HepG2 (cell line): ENCODE data around the gene NKD1. TPM values are rescaled to one million over a fixed set of nuclear protein-coding genes. Genes with fewer than 3 reads are reported as not detected.
A peak's percentile ranks its signal among the peaks of the same experiment; 100 is the strongest.

ENCODE experiments used
- DMTF1 ChIP-seq: sonication (generic); formaldehyde crosslinking; IDR thresholded peaks from 2 replicates; pipeline ENCODE4 v1.4.0; 2020; ENCODE audit warnings: mild to moderate bottlenecking, missing genetic modification reagents
- HMG20B ChIP-seq: conservative IDR thresholded peaks from 2 replicates; pipeline ENCODE4 v1.6.1; 2016; ENCODE audit warnings: missing genetic modification reagents, missing compliant biosample characterization
- ISX ChIP-seq: sonication (generic); formaldehyde crosslinking; conservative IDR thresholded peaks from 2 replicates; pipeline ENCODE4 v1.5.0; 2020; ENCODE audit warnings: missing genetic modification reagents
- JUN ChIP-seq: sonication (generic); formaldehyde crosslinking; IDR thresholded peaks from 2 replicates; pipeline ENCODE4 v1.4.0; 2020; ENCODE audit warnings: mild to moderate bottlenecking, missing genetic modification reagents
- KDM5B ChIP-seq: sonication (generic); formaldehyde crosslinking; IDR thresholded peaks from 2 replicates; pipeline ENCODE4 v1.4.0; 2020; ENCODE audit warnings: missing genetic modification reagents, mild to moderate bottlenecking, borderline replicate concordance
- MLX ChIP-seq: IDR thresholded peaks from 2 replicates; pipeline ENCODE4 v1.6.1; 2016
- NKX3-1 ChIP-seq: sonication (generic); formaldehyde crosslinking; IDR thresholded peaks from 2 replicates; pipeline ENCODE4 v1.5.0; 2020; ENCODE audit warnings: missing genetic modification reagents
- NRL ChIP-seq: sonication (generic); formaldehyde crosslinking; IDR thresholded peaks from 2 replicates; pipeline ENCODE4 v1.5.0; 2020; ENCODE audit warnings: missing genetic modification reagents, mild to moderate bottlenecking, moderate library complexity, borderline replicate concordance
- RXRA ChIP-seq: sonication (generic); formaldehyde crosslinking; IDR thresholded peaks from 2 replicates; pipeline ENCODE4 v1.5.1; 2020; ENCODE audit warnings: missing genetic modification reagents
- SMAD1 ChIP-seq: sonication (generic); formaldehyde crosslinking; IDR thresholded peaks from 2 replicates; pipeline ENCODE4 v1.4.0; 2020; ENCODE audit warnings: missing genetic modification reagents, low read depth, mild to moderate bottlenecking, borderline replicate concordance
- STAT6 ChIP-seq: sonication (generic); formaldehyde crosslinking; IDR thresholded peaks from 2 replicates; pipeline ENCODE4 v1.4.0; 2020; ENCODE audit warnings: missing genetic modification reagents, mild to moderate bottlenecking, borderline replicate concordance
- XBP1 ChIP-seq: sonication (generic); formaldehyde crosslinking; IDR thresholded peaks from 2 replicates; pipeline ENCODE4 v1.5.0; 2020; ENCODE audit warnings: missing genetic modification reagents
- ZNF160 ChIP-seq: sonication (generic); formaldehyde crosslinking; IDR thresholded peaks from 2 replicates; pipeline ENCODE4 v1.8.0; 2022; ENCODE audit warnings: mild to moderate bottlenecking, inconsistent platforms, missing genetic modification reagents
- ZNF280B ChIP-seq: sonication (generic); formaldehyde crosslinking; IDR thresholded peaks from 2 replicates; pipeline ENCODE4 v1.5.0; 2020; ENCODE audit warnings: missing genetic modification reagents, mild to moderate bottlenecking, borderline replicate concordance
- ZNF281 ChIP-seq: sonication (generic); formaldehyde crosslinking; IDR thresholded peaks from 2 replicates; pipeline ENCODE4 v1.4.0; 2020; ENCODE audit warnings: missing genetic modification reagents, borderline replicate concordance
- ZNF335 ChIP-seq: sonication (generic); formaldehyde crosslinking; IDR thresholded peaks from 2 replicates; pipeline ENCODE4 v1.4.0; 2020; ENCODE audit warnings: missing genetic modification reagents
- ZNF615 ChIP-seq: sonication (generic); formaldehyde crosslinking; IDR thresholded peaks from 2 replicates; pipeline ENCODE4 v1.5.0; 2020; ENCODE audit warnings: mild to moderate bottlenecking, missing genetic modification reagents, borderline replicate concordance
- ZNF780A ChIP-seq: sonication (generic); formaldehyde crosslinking; IDR thresholded peaks from 2 replicates; pipeline ENCODE4 v1.8.0; 2022; ENCODE audit warnings: mild to moderate bottlenecking, missing genetic modification reagents, moderate library complexity
- polyA plus RNA-seq, 8 experiments: library from polyadenylated mRNA; depleted of rRNA in 3 of 8; stranded (reverse) in 7 of 8; unstranded in 1 of 8; fragments of >200 nt; fragmentation: Illumina TruSeq in 4 of 8; extraction: Trizol in 4 of 8; gene quantifications; 2 replicates each; pipeline versions ENCODE4 v1.2.1 to v1.2.3, GENCODE V29; 2011 to 2016; ENCODE audit warnings: low read depth in 4 of 8, missing spikeins in 1 of 8, mixed read lengths in 1 of 8; ENCODE audit not compliant: insufficient read depth in 1 of 8
- total RNA-seq, 5 experiments: library from RNA; depleted of rRNA; stranded (reverse); fragments of >200 nt; fragmentation: Illumina TruSeq; extraction: Trizol; gene quantifications; 2 replicates each; pipeline ENCODE4 v1.2.3, GENCODE V29; 2016; ENCODE audit warnings: low read depth in 1 of 5

The NKD1 gene
- total and polyA plus RNA-seq, 2 of the 13 experiments (the other 11 are each of a cell fraction or from before 2014, with no cell fraction given) = 70.4 to 121 TPM

GRCh38 chr16:50696575-50697420 lies 148.6 kb downstream of the NKD1 start (continued):
- TF ChIP-seq ZNF281 (CRISPR knock-in tag) (0 out of 2 replicates have a peak, but pooled peaks have one; percentile 11), ZNF160 (CRISPR knock-in tag) (no peak), STAT6 (no peak), SMAD1 (no peak), DMTF1 (CRISPR knock-in tag) (no peak), ISX (no peak), NRL (peak; percentile 88), KDM5B (0 out of 2 replicates have a peak, but pooled peaks have one; percentile 8), NKX3-1 (CRISPR knock-in tag) (no peak), JUN (CRISPR knock-in tag) (no peak), ZNF615 (CRISPR knock-in tag) (0 out of 2 replicates have a peak, but pooled peaks have one; percentile 51), ZNF335 (CRISPR knock-in tag) (0 out of 2 replicates have a peak, but pooled peaks have one; percentile 24), MLX (CRISPR knock-in tag) (peak; percentile 21; the same call in 1 of the 2 replicates), ZNF780A (CRISPR knock-in tag) (no peak), ZNF280B (CRISPR knock-in tag) (0 out of 2 replicates have a peak, but pooled peaks have one; percentile 27), HMG20B (CRISPR knock-in tag) (no peak), RXRA (CRISPR knock-in tag) (no peak), XBP1 (CRISPR knock-in tag) (no peak)
